Glutamatergic neuron (in vitro differentiated cells): Measurements from ENCODE around the gene CCR6. TPM values are rescaled to one million over a fixed set of nuclear protein-coding genes. Genes with fewer than 3 reads are reported as not detected.
"Not testable (repeated sequence)": the region's sequence is repeated elsewhere in the genome, so short reads cannot be mapped to it uniquely, and the experiment has no call there.

Source experiments
- DNase-seq: peaks from one replicate; pipeline ENCODE4 v3.0.0; 2022
- H3K27ac Mint-ChIP-seq: one replicate; pipeline ENCODE4 v1.8.0; 2020; ENCODE audit warnings: mild to moderate bottlenecking, mixed read lengths, inconsistent platforms; ENCODE audit not compliant: unreplicated experiment
- H3K27me3 Mint-ChIP-seq: one replicate; pipeline ENCODE4 v1.8.0; 2020; ENCODE audit warnings: mild to moderate bottlenecking, moderate library complexity, mixed read lengths, inconsistent platforms; ENCODE audit not compliant: unreplicated experiment
- H3K36me3 Mint-ChIP-seq: one replicate; pipeline ENCODE4 v1.8.0; 2020; ENCODE audit warnings: mild to moderate bottlenecking, mixed read lengths, inconsistent platforms; ENCODE audit not compliant: unreplicated experiment
- H3K4me1 Mint-ChIP-seq: one replicate; pipeline ENCODE4 v1.8.0; 2020; ENCODE audit warnings: mild to moderate bottlenecking, low read depth, mixed read lengths, inconsistent platforms; ENCODE audit not compliant: unreplicated experiment
- H3K4me3 Mint-ChIP-seq: one replicate; pipeline ENCODE4 v1.8.0; 2020; ENCODE audit warnings: mild to moderate bottlenecking, mixed read lengths, inconsistent platforms; ENCODE audit not compliant: unreplicated experiment
- H3K9me3 Mint-ChIP-seq: one replicate; pipeline ENCODE4 v1.8.0; 2020; ENCODE audit warnings: mild to moderate bottlenecking, moderate library complexity, mixed read lengths, inconsistent platforms; ENCODE audit not compliant: unreplicated experiment
- total RNA-seq: library from RNA; stranded (reverse); fragmentation: NEBNext Ultra II Directional; extraction: Animal tissue kit (Norgen Biotek cat#: 25700); gene quantifications from one replicate; pipeline ENCODE4 v1.2.1, GENCODE V29; 2021; ENCODE audit not compliant: unreplicated experiment
- TF ChIP-seq, protein P1 (sequence below): fragments of 200-600 bp; sonication (generic); IDR thresholded peaks from one replicate; pipeline ENCODE4 v1.5.0; 2021; ENCODE audit not compliant: partially characterized antibody, unreplicated experiment

CCR6 gene
- total RNA-seq, 1 donor from 2014 or later: not detected

DNA sequence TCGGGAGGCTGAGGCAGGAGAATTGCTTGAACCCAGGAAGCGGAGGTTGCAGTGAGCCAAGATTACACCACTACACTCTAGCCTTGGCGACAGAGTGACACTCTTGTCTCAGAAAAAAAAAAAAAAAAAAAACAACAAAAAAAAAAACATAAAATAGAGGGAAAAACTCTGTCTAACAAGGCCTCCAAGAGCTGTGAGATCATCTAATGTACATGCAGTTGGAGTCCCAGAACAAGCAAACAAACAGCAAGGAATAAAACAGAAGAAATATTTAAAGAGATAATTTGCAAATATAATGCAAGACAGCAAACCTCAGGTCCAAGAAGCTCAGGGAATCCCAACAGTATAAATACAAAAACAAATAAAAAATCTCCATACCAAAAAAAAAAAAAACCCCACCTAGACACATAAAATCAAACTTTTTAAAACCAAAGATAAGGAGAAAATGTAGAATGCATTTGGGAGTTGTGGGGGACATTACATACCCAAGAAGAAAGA is 35.0 kb upstream of the CCR6 start:
- Mint-ChIP-seq H3K9me3 (peaks cover 3% of the 10 kb centered on the region), H3K4me3 (no peak overlapping the region), H3K27ac (no peak overlapping the region), H3K27me3 (no peaks in the 10 kb centered on the region), H3K4me1 (no peaks in the 10 kb centered on the region), H3K36me3 (peaks cover 3% of the 10 kb centered on the region)
- TF ChIP-seq, protein P1, sequence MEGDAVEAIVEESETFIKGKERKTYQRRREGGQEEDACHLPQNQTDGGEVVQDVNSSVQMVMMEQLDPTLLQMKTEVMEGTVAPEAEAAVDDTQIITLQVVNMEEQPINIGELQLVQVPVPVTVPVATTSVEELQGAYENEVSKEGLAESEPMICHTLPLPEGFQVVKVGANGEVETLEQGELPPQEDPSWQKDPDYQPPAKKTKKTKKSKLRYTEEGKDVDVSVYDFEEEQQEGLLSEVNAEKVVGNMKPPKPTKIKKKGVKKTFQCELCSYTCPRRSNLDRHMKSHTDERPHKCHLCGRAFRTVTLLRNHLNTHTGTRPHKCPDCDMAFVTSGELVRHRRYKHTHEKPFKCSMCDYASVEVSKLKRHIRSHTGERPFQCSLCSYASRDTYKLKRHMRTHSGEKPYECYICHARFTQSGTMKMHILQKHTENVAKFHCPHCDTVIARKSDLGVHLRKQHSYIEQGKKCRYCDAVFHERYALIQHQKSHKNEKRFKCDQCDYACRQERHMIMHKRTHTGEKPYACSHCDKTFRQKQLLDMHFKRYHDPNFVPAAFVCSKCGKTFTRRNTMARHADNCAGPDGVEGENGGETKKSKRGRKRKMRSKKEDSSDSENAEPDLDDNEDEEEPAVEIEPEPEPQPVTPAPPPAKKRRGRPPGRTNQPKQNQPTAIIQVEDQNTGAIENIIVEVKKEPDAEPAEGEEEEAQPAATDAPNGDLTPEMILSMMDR: no peak
- no peak for DNase-seq

DNA sequence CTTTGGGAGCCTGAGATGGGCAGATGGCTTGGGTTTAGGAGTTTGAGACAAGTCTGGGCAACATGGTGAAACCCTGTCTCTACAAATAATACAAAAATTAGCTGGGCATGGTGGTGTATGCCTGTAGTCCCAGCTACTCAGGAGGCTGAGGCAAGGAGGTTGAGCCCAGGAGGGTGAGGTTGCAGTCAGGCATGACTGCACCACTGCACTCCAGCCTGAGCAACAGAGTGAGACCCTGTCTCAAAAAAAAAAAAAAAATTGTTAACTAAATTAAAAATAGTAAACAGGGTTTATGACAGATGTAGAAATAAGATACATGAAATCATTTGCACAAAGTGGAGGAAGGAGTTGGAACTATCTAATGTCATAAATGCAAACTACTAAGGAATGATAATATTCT is 34.2 kb upstream of the CCR6 start:
- DNase-seq, H3K27ac Mint-ChIP-seq, H3K4me1 Mint-ChIP-seq, H3K36me3 Mint-ChIP-seq, H3K27me3 Mint-ChIP-seq, H3K4me3 Mint-ChIP-seq, H3K9me3 Mint-ChIP-seq: not testable (repeated sequence)

DNA sequence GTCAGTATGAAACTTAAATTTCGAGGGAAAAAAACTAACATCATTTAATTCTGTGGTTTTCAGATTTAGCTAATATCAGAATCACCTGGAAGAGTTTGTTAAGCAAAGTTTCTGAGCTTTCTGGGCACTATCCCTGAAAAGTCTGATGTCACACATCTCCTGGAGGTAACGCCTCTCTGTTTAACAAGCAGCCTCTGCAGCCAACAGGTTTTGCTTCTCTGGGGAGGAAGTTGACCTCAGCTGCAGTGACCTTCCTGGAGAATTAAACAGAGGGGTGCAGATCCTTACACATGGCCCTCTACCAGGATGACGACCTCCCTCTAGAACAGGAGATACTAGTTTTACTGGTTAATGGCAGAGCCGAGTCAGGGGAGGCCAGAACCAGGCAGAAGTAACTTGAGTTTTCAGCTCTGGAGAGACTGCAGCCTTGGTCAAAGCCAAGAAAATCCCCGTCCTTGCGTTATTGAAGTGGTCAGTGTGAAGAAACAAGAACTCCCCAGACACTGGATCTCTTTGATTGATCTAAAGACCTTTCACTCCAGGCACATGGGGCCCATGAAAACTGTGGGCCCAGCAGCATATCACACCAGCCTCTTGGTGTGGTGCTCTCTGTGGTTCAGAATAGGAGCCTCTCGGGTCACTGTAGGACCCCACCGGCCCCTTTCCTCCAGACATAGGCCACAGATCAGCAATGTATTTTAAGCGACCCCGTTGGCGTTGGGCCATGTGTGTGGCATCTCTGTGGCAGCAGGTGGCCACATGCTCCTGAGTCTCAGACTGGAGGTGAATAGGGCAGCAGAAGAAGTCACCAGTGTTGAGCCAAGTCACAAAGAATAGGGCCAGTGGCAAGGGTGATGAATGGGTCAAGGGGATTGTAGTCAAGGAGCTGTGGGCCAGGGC is 33.4 kb upstream of the CCR6 start:
- TF ChIP-seq, protein P1: no peak
- H3K27me3 Mint-ChIP-seq: no peaks in the 10 kb centered on the region
- H3K36me3 Mint-ChIP-seq: peaks cover 3% of the 10 kb centered on the region
- no peak for DNase-seq
- no peaks in the 10 kb centered on the region for H3K4me1 Mint-ChIP-seq
- no peak overlapping the region for H3K27ac Mint-ChIP-seq
- no peak overlapping the region for H3K4me3 Mint-ChIP-seq
- H3K9me3 Mint-ChIP-seq: peaks cover 3% of the 10 kb centered on the region

DNA sequence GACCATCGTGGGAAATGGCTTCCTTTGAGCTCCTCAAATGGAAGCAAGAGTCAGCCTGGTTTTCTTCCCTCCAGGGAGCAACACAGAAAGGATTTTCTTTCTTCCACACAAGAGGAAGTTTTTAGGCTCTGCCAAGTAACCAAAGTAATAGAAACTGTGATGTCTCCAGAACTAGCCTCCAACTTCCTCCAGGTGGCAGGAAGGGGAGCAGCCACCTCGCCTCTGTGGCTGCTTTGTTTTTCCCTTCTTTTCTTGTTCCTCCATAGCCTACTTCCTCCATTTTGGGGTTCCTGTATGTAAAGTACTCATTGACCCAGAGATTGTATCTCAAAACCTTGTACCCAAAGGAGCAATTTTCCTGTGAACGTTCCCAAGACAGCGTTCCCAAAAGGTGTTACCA is 32.7 kb upstream of the CCR6 start:
- no peaks in the 10 kb centered on the region for H3K4me1 Mint-ChIP-seq

DNA sequence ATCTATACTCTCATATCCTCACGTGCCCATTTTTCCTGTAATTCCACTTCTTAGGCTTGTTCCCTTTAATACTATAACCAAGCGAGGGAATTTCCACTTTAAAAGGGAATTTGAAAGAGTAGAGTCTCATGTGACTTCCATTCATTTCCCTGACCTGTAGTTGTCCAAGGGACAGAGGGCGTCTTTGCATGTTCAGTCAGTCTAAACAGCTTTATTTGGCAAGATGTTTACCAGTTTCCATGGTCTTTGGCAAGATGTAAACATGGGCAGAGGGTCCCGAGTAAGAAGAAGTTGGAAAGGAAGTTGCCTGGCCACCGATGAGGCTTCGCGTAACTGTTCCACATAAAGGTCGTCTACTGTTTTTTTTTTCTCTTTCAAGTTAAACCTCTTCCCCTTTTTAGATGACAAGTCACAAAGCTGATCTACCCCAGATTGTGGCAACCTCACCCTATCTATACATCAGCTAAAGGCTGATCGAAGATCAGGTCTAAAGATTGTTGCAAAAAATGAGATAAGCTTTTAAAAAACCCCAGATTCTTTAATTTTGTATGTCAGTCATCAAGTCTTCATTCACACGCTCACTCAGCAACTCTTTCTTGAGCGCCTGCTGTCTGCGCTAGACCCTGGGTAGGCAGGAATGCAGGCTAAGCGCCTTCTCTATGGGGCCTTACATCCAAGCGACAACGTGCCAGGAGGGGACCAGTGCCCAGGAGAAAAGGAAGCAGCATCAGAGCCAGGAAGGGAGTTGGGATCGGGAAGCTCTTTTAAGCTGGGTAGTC is 31.7 kb upstream of the CCR6 start:
- DNase-seq: no peak
- no peaks in the 10 kb centered on the region for H3K4me1 Mint-ChIP-seq
- H3K4me3 Mint-ChIP-seq: no peak overlapping the region
- peaks cover 3% of the 10 kb centered on the region for H3K9me3 Mint-ChIP-seq
- no peak overlapping the region for H3K27ac Mint-ChIP-seq
- TF ChIP-seq, protein P1: no peak
- H3K36me3 Mint-ChIP-seq: peaks cover 3% of the 10 kb centered on the region
- no peaks in the 10 kb centered on the region for H3K27me3 Mint-ChIP-seq

More for the DNA sequence above, 32.7 kb upstream of the CCR6 start:
- H3K9me3 Mint-ChIP-seq: peaks cover 3% of the 10 kb centered on the region
- TF ChIP-seq, protein P1: no peak
- no peak for DNase-seq
- H3K36me3 Mint-ChIP-seq: peaks cover 3% of the 10 kb centered on the region
- no peak overlapping the region for H3K27ac Mint-ChIP-seq
- H3K4me3 Mint-ChIP-seq: no peak overlapping the region
- H3K27me3 Mint-ChIP-seq: no peaks in the 10 kb centered on the region
